ENCODE results near the gene KSR2. TPM values are rescaled to one million over a fixed set of nuclear protein-coding genes. Genes with fewer than 3 reads are reported as not detected.

Gene KSR2
- polyA plus RNA-seq, 1 experiment: not detected

DNA sequence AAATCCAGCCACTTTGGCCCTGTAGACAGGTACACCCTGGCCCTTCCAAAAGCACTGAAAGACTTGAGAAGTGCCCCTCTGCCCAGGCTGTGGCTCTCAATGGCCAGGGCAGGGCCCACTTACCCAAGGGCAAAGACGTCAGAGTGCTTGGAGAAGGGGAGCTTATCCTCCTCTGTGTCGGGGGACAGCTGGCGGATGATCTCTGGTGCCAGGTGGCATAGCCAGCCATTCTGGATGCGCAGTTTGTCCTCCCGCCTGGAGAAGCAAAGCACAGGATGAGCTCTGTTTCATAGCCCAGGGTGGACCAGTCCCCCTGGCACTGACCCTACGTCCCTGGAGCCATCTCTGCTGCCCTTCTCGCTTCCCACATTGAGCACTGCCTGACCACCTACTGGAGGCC is 492.4 kb downstream of the KSR2 start:
- H3K4me3 ChIP-seq (ENCODE audit: low read depth, low read length): no peak overlapping the region
- DNase-seq (ENCODE audit: low read depth): no peak
- no peaks in the 10 kb centered on the region for H3K27me3 ChIP-seq (ENCODE audit: control insufficient read depth, insufficient read depth, low read length)
- ChIA-PET CTCF (no interaction called here), POLR2A (no interaction called here)
- TF ChIP-seq CTCF (IDR thresholded peaks at IDR 0.05; ENCODE audit: insufficient read depth, low read depth, low read length): no peak
- no peaks in the 10 kb centered on the region for H3K36me3 ChIP-seq (ENCODE audit: control insufficient read depth, insufficient read depth, low read length)

- TF ChIP-seq CTCF (IDR thresholded peaks at IDR 0.05; ENCODE audit: insufficient read depth, low read depth, low read length): no peak
- H3K27me3 ChIP-seq (ENCODE audit: control insufficient read depth, insufficient read depth, low read length): no peaks in the 10 kb centered on the region
- DNase-seq (ENCODE audit: low read depth): no peak
- H3K36me3 ChIP-seq (ENCODE audit: control insufficient read depth, insufficient read depth, low read length): no peaks in the 10 kb centered on the region
- POLR2A ChIA-PET: no interaction called here
- CTCF ChIA-PET: no interaction called here
- H3K4me3 ChIP-seq (ENCODE audit: low read depth, low read length): no peak overlapping the region
These were observed 494.9 kb downstream of the KSR2 start for GRCh38 chr12:117473856-117474255.

- ChIA-PET POLR2A (no interaction called here), CTCF (no interaction called here)
These were observed 495.8 kb downstream of the KSR2 start for GRCh38 chr12:117472983-117473382.

DNA sequence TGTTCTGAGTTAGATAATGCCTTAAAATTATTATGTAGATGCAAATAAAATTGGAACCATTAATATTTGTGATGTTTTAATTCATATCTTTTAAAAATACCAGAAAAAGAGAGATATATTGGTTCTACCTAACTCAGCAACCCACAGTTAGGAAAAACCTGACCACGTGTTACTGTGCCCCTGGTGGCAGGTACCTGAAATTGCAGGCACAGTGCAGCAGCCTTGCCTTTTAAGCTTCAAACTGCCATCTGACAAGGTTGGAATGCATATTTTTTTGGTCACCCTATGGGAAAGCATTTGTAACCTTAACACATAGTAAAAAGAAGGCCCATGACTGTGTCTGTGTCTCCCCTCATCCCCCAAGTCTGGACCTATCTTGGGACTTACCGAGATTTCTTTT is 498.0 kb downstream of the KSR2 start:
- peak; percentile 33; the same call in 1 of the 2 replicates for TF ChIP-seq CTCF (IDR thresholded peaks at IDR 0.05; ENCODE audit: insufficient read depth, low read depth, low read length)
- POLR2A ChIA-PET: no interaction called here
- CTCF ChIA-PET: no interaction called here

More at GRCh38 chr12:117472983-117473382, 495.8 kb downstream of the KSR2 start:
- Histone ChIP-seq H3K36me3 (ENCODE audit: control insufficient read depth, insufficient read depth, low read length) (no peaks in the 10 kb centered on the region), H3K4me3 (ENCODE audit: low read depth, low read length) (no peak overlapping the region), H3K27me3 (ENCODE audit: control insufficient read depth, insufficient read depth, low read length) (no peaks in the 10 kb centered on the region)
- DNase-seq (ENCODE audit: low read depth): no peak
- TF ChIP-seq CTCF (IDR thresholded peaks at IDR 0.05; ENCODE audit: insufficient read depth, low read depth, low read length): 0 out of 2 replicates have a peak, but pooled peaks have one; percentile 10

GRCh38 chr12:117469883-117470483 is 498.8 kb downstream of the KSR2 start:
- Histone ChIP-seq H3K27me3 (ENCODE audit: control insufficient read depth, insufficient read depth, low read length) (no peaks in the 10 kb centered on the region), H3K4me3 (ENCODE audit: low read depth, low read length) (no peak overlapping the region), H3K36me3 (ENCODE audit: control insufficient read depth, insufficient read depth, low read length) (no peaks in the 10 kb centered on the region)
- DNase-seq (ENCODE audit: low read depth): no peak
- TF ChIP-seq CTCF (IDR thresholded peaks at IDR 0.05; ENCODE audit: insufficient read depth, low read depth, low read length): no peak
- CTCF ChIA-PET: no interaction called here
- POLR2A ChIA-PET: no interaction called here

More for the DNA sequence above, 498.0 kb downstream of the KSR2 start:
- no peak for DNase-seq (ENCODE audit: low read depth)
- Histone ChIP-seq H3K36me3 (ENCODE audit: control insufficient read depth, insufficient read depth, low read length) (no peaks in the 10 kb centered on the region), H3K4me3 (ENCODE audit: low read depth, low read length) (no peak overlapping the region), H3K27me3 (ENCODE audit: control insufficient read depth, insufficient read depth, low read length) (no peaks in the 10 kb centered on the region)

Measured in BJ (cell line).